ENCODE measurements around the gene SLC9A9.

The SLC9A9 gene

GRCh38 chr3:143586576-143586975 lies 261.7 kb downstream of the SLC9A9 start:
- H2BK12ac ChIP-seq (ENCODE audit: low read length), result no peak overlapping the region
- H3K36me3 ChIP-seq (ENCODE audit: control insufficient read depth in 1 of 2, insufficient read depth in 2 of 2, low read length in 2 of 2), result no peaks in the 10 kb centered on the region
- H4K91ac ChIP-seq (ENCODE audit: low read depth, low read length), result no peak overlapping the region
- H3K4me1 ChIP-seq (ENCODE audit: control insufficient read depth in 1 of 2, insufficient read depth in 2 of 2, low read length in 2 of 2), result no peaks in the 10 kb centered on the region
- no peak overlapping the region for H3K4ac ChIP-seq (ENCODE audit: low read depth, low read length)
- no peak overlapping the region for H2AFZ ChIP-seq (ENCODE audit: insufficient read depth, low read length, poor library complexity)
- H3K23ac ChIP-seq (ENCODE audit: low read length), result no peak overlapping the region
- no peak overlapping the region for H3K18ac ChIP-seq (ENCODE audit: low read length)
- no peak overlapping the region for H3K4me3 ChIP-seq (ENCODE audit: low read depth, low read length)
- H3K14ac ChIP-seq (ENCODE audit: low read length), result no peak overlapping the region
- no peak overlapping the region for H3K4me2 ChIP-seq (ENCODE audit: low read length)
- H2AK5ac ChIP-seq (ENCODE audit: low read length), result no peak overlapping the region
- no peak overlapping the region for H2BK5ac ChIP-seq (ENCODE audit: low read depth, low read length, poor library complexity)
- no peaks in the 10 kb centered on the region for H3K79me2 ChIP-seq (ENCODE audit: control insufficient read depth, insufficient read depth, low read length, poor library complexity)
- H3K27ac ChIP-seq (ENCODE audit: low read depth, low read length), result no peak overlapping the region
- H2BK120ac ChIP-seq (ENCODE audit: insufficient read depth, low read length, poor library complexity), result no peak overlapping the region
- no peak overlapping the region for H4K12ac ChIP-seq (ENCODE audit: low read depth, low read length)
- no peaks in the 10 kb centered on the region for H3K27me3 ChIP-seq (ENCODE audit: insufficient read depth, low read length)
- no CpG with 5 or more reads among the region's 2 CpGs for WGBS (ENCODE audit: extremely low coverage, insufficient coverage, insufficient read length)
- H3K79me1 ChIP-seq (ENCODE audit: low read length), result no peaks in the 10 kb centered on the region
- no peak for DNase-seq
- no peaks in the 10 kb centered on the region for H3K9me3 ChIP-seq (ENCODE audit: insufficient read depth, low read depth, low read length)
- no peak overlapping the region for H3K9ac ChIP-seq (ENCODE audit: low read length)
- no peak overlapping the region for H4K8ac ChIP-seq (ENCODE audit: low read depth, low read length)

GRCh38 chr3:143585720-143586456 lies 262.4 kb downstream of the SLC9A9 start:
- Histone ChIP-seq H3K27me3 (ENCODE audit: insufficient read depth, low read length) (no peaks in the 10 kb centered on the region), H2BK120ac (ENCODE audit: insufficient read depth, low read length, poor library complexity) (no peak overlapping the region), H3K9me3 (ENCODE audit: insufficient read depth, low read depth, low read length) (no peaks in the 10 kb centered on the region), H3K23ac (ENCODE audit: low read length) (no peak overlapping the region), H2BK5ac (ENCODE audit: low read depth, low read length, poor library complexity) (no peak overlapping the region), H3K4me1 (ENCODE audit: control insufficient read depth in 1 of 2, insufficient read depth in 2 of 2, low read length in 2 of 2) (no peaks in the 10 kb centered on the region), H3K27ac (ENCODE audit: low read depth, low read length) (no peak overlapping the region), H3K4me2 (ENCODE audit: low read length) (no peak overlapping the region), H3K14ac (ENCODE audit: low read length) (no peak overlapping the region), H2AK5ac (ENCODE audit: low read length) (no peak overlapping the region), H4K91ac (ENCODE audit: low read depth, low read length) (no peak overlapping the region), H3K79me2 (ENCODE audit: control insufficient read depth, insufficient read depth, low read length, poor library complexity) (no peaks in the 10 kb centered on the region), H4K12ac (ENCODE audit: low read depth, low read length) (no peak overlapping the region), H3K4me3 (ENCODE audit: low read depth, low read length) (no peak overlapping the region), H3K36me3 (ENCODE audit: control insufficient read depth in 1 of 2, insufficient read depth in 2 of 2, low read length in 2 of 2) (no peaks in the 10 kb centered on the region), H3K4ac (ENCODE audit: low read depth, low read length) (no peak overlapping the region), H3K79me1 (ENCODE audit: low read length) (no peaks in the 10 kb centered on the region), H4K8ac (ENCODE audit: low read depth, low read length) (no peak overlapping the region), H2BK12ac (ENCODE audit: low read length) (no peak overlapping the region), H3K9ac (ENCODE audit: low read length) (no peak overlapping the region), H2AFZ (ENCODE audit: insufficient read depth, low read length, poor library complexity) (no peak overlapping the region), H3K18ac (ENCODE audit: low read length) (no peak overlapping the region)
- DNase-seq, result no peak
- no CpG with 5 or more reads among the region's 4 CpGs for WGBS (ENCODE audit: extremely low coverage, insufficient coverage, insufficient read length)

GRCh38 chr3:143584474-143584873 lies 263.8 kb downstream of the SLC9A9 start:
- Histone ChIP-seq H2BK5ac (ENCODE audit: low read depth, low read length, poor library complexity) (no peak overlapping the region), H3K18ac (ENCODE audit: low read length) (no peak overlapping the region), H3K27ac (ENCODE audit: low read depth, low read length) (no peak overlapping the region), H3K4ac (ENCODE audit: low read depth, low read length) (no peak overlapping the region), H3K79me1 (ENCODE audit: low read length) (no peaks in the 10 kb centered on the region), H2AFZ (ENCODE audit: insufficient read depth, low read length, poor library complexity) (no peak overlapping the region), H3K4me3 (ENCODE audit: low read depth, low read length) (no peak overlapping the region), H2BK12ac (ENCODE audit: low read length) (no peak overlapping the region), H3K27me3 (ENCODE audit: insufficient read depth, low read length) (no peaks in the 10 kb centered on the region), H3K79me2 (ENCODE audit: control insufficient read depth, insufficient read depth, low read length, poor library complexity) (no peaks in the 10 kb centered on the region), H3K36me3 (ENCODE audit: control insufficient read depth in 1 of 2, insufficient read depth in 2 of 2, low read length in 2 of 2) (no peaks in the 10 kb centered on the region), H2AK5ac (ENCODE audit: low read length) (no peak overlapping the region), H4K91ac (ENCODE audit: low read depth, low read length) (no peak overlapping the region), H4K8ac (ENCODE audit: low read depth, low read length) (no peak overlapping the region), H3K4me2 (ENCODE audit: low read length) (no peak overlapping the region), H2BK120ac (ENCODE audit: insufficient read depth, low read length, poor library complexity) (no peak overlapping the region), H4K12ac (ENCODE audit: low read depth, low read length) (no peak overlapping the region), H3K9me3 (ENCODE audit: insufficient read depth, low read depth, low read length) (no peaks in the 10 kb centered on the region), H3K23ac (ENCODE audit: low read length) (no peak overlapping the region), H3K14ac (ENCODE audit: low read length) (no peak overlapping the region), H3K9ac (ENCODE audit: low read length) (no peak overlapping the region), H3K4me1 (ENCODE audit: control insufficient read depth in 1 of 2, insufficient read depth in 2 of 2, low read length in 2 of 2) (no peaks in the 10 kb centered on the region)
- DNase-seq, result no peak
- WGBS (ENCODE audit: extremely low coverage, insufficient coverage, insufficient read length), result no CpG with 5 or more reads among the region's 1 CpG

GRCh38 chr3:143581972-143582722 lies 266.1 kb downstream of the SLC9A9 start:
- Histone ChIP-seq H4K12ac (ENCODE audit: low read depth, low read length) (no peak overlapping the region), H3K36me3 (ENCODE audit: control insufficient read depth in 1 of 2, insufficient read depth in 2 of 2, low read length in 2 of 2) (no peaks in the 10 kb centered on the region), H3K9me3 (ENCODE audit: insufficient read depth, low read depth, low read length) (no peaks in the 10 kb centered on the region), H3K9ac (ENCODE audit: low read length) (no peak overlapping the region), H3K4ac (ENCODE audit: low read depth, low read length) (no peak overlapping the region), H3K14ac (ENCODE audit: low read length) (no peak overlapping the region), H3K27me3 (ENCODE audit: insufficient read depth, low read length) (no peaks in the 10 kb centered on the region), H3K23ac (ENCODE audit: low read length) (no peak overlapping the region), H3K27ac (ENCODE audit: low read depth, low read length) (no peak overlapping the region), H3K79me1 (ENCODE audit: low read length) (no peaks in the 10 kb centered on the region), H3K4me3 (ENCODE audit: low read depth, low read length) (no peak overlapping the region), H2BK120ac (ENCODE audit: insufficient read depth, low read length, poor library complexity) (no peak overlapping the region), H3K18ac (ENCODE audit: low read length) (no peak overlapping the region), H3K4me2 (ENCODE audit: low read length) (no peak overlapping the region), H4K91ac (ENCODE audit: low read depth, low read length) (no peak overlapping the region), H2AFZ (ENCODE audit: insufficient read depth, low read length, poor library complexity) (no peak overlapping the region), H2AK5ac (ENCODE audit: low read length) (no peak overlapping the region), H2BK5ac (ENCODE audit: low read depth, low read length, poor library complexity) (no peak overlapping the region), H3K4me1 (ENCODE audit: control insufficient read depth in 1 of 2, insufficient read depth in 2 of 2, low read length in 2 of 2) (no peaks in the 10 kb centered on the region), H2BK12ac (ENCODE audit: low read length) (no peak overlapping the region), H3K79me2 (ENCODE audit: control insufficient read depth, insufficient read depth, low read length, poor library complexity) (no peaks in the 10 kb centered on the region), H4K8ac (ENCODE audit: low read depth, low read length) (no peak overlapping the region)
- DNase-seq, result no peak
- WGBS (ENCODE audit: extremely low coverage, insufficient coverage, insufficient read length), result no CpG with 5 or more reads among the region's 6 CpGs
